MG63 (cell line): Measurements from ENCODE around the gene CEP83. TPM values are rescaled to one million over a fixed set of nuclear protein-coding genes. Genes with fewer than 3 reads are reported as not detected.
A peak's percentile ranks its signal among the peaks of the same experiment; 100 is the strongest.

Experiments used
- DNase-seq: peaks from one replicate; pipeline ENCODE4 v3.0.0-alpha.2; 2020
- H3K27me3 ChIP-seq: fragments of 250-450 bp; sonication (Bioruptor Pico); 2 replicates; pipeline ENCODE4 v1.5.1; 2020; ENCODE audit warnings: mild to moderate bottlenecking, moderate library complexity
- H3K36me3 ChIP-seq: fragments of 250-450 bp; sonication (Bioruptor Pico); 2 replicates; pipeline ENCODE4 v1.5.1; 2020; ENCODE audit warnings: mild to moderate bottlenecking, moderate library complexity
- H3K4me3 ChIP-seq: fragments of 250-450 bp; sonication (Bioruptor Pico); 2 replicates; pipeline ENCODE4 v1.5.1; 2020; ENCODE audit warnings: mild to moderate bottlenecking, moderate library complexity
- H3K9me3 ChIP-seq: fragments of 250-450 bp; sonication (Bioruptor Pico); 2 replicates; pipeline ENCODE4 v1.5.1; 2020; ENCODE audit warnings: mild to moderate bottlenecking, moderate library complexity
- total RNA-seq: library from RNA; depleted of rRNA; stranded (reverse); fragments of >200 nt; shearing (Covaris generic); gene quantifications from 2 replicates; pipeline ENCODE4 v1.2.3, GENCODE V29; 2014; ENCODE audit warnings: low replicate concordance

The CEP83 gene
- total RNA-seq, 1 experiment from 2014 or later: 9.3 TPM

GRCh38 chr12:94304012-94304411 is 155.7 kb downstream of the CEP83 start:
- DNase-seq: no peak
- Histone ChIP-seq H3K36me3 (peaks cover 14% of the 10 kb centered on the region), H3K4me3 (no peak overlapping the region), H3K27me3 (no peaks in the 10 kb centered on the region), H3K9me3 (no peaks in the 10 kb centered on the region)

DNA sequence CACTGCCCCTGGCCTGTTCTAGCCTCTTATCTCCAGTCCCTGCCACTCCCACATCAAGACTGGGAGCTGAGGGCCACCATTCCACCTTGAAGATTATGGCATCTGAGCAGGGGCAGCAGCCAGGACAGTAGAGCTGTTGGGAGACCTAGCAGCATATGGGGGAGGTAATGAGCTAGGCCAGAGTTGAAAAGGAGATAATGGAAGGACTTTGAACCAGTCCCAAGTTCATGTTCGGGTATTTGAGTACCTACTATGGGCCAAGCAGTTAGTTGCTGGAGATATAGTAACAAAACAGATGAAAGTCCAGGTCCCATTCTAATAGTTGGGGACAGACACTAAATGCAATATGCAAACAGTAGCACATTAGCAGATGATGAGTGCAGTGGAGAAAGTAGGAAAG is 159.8 kb downstream of the CEP83 start:
- Histone ChIP-seq H3K9me3 (no peaks in the 10 kb centered on the region), H3K36me3 (peaks cover 4% of the 10 kb centered on the region), H3K4me3 (no peak overlapping the region), H3K27me3 (no peaks in the 10 kb centered on the region)
- DNase-seq: no peak

GRCh38 chr12:94297876-94298505 is 161.7 kb downstream of the CEP83 start:
- no peak overlapping the region for H3K4me3 ChIP-seq
- no peaks in the 10 kb centered on the region for H3K9me3 ChIP-seq
- no peaks in the 10 kb centered on the region for H3K27me3 ChIP-seq
- DNase-seq: no peak
- no peaks in the 10 kb centered on the region; the same call in 1 of the 2 replicates for H3K36me3 ChIP-seq

- DNase-seq: no peak
- H3K4me3 ChIP-seq: no peak overlapping the region
- no peaks in the 10 kb centered on the region; the same call in 1 of the 2 replicates for H3K36me3 ChIP-seq
- no peaks in the 10 kb centered on the region for H3K27me3 ChIP-seq
- no peaks in the 10 kb centered on the region for H3K9me3 ChIP-seq
These were observed 162.5 kb downstream of the CEP83 start for GRCh38 chr12:94297096-94297699.

- no peaks in the 10 kb centered on the region for H3K27me3 ChIP-seq
- no peaks in the 10 kb centered on the region for H3K36me3 ChIP-seq
- H3K9me3 ChIP-seq: no peaks in the 10 kb centered on the region
- H3K4me3 ChIP-seq: no peak overlapping the region
- peak; percentile 14 for DNase-seq
These were observed 169.3 kb downstream of the CEP83 start for GRCh38 chr12:94290353-94290752.

DNA sequence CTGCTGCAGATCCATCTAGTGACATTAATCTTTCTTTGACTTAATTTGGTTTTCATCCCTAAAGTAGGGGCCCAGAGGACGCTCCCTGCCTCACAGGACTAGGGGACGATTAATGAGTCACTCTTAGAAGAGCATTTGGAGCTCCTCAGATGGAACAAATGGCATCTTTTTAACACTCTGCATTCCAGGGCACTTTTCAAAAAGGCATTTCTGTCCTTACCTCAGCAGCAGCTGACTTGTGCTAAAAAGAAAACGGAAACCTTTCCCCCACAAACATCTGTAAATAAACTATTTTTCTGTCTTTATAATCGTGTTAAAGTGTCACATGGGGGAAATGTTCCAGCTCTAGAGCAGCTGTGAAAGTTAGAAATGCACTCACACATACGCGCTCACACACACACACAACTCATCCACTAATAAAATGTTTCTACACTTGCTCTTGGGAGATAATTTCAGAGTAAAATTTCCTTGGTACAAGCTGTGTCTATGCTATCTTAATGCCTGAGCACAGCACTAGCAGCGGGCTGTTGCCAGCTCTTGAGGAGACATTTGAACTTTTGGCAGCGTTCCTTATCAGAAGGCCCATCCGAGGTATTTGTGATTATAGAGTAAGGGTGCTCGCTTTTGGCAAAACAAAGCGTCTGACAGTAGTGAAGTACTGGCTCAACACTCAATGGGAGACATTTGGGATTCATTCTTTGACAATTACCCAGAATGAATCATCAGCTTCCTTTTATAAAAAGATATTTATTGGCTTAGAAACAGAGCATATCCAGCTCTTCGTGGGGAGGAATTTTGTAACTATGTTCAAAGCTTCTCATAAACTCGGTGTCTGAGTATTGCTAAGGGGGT is 170.0 kb downstream of the CEP83 start:
- H3K9me3 ChIP-seq: no peaks in the 10 kb centered on the region
- no peaks in the 10 kb centered on the region for H3K27me3 ChIP-seq
- H3K36me3 ChIP-seq: no peaks in the 10 kb centered on the region
- peak; percentile 78 for DNase-seq
- no peak overlapping the region for H3K4me3 ChIP-seq

GRCh38 chr12:94287245-94287628 is 172.4 kb downstream of the CEP83 start:
- no peak for DNase-seq
- H3K4me3 ChIP-seq: no peak overlapping the region
- H3K9me3 ChIP-seq: no peaks in the 10 kb centered on the region
- no peaks in the 10 kb centered on the region for H3K27me3 ChIP-seq
- H3K36me3 ChIP-seq: no peaks in the 10 kb centered on the region

- Histone ChIP-seq H3K4me3 (no peak overlapping the region), H3K36me3 (no peaks in the 10 kb centered on the region), H3K27me3 (no peaks in the 10 kb centered on the region), H3K9me3 (no peaks in the 10 kb centered on the region)
- DNase-seq: no peak
These were observed 173.0 kb downstream of the CEP83 start for GRCh38 chr12:94286583-94287244.

- H3K27me3 ChIP-seq: no peaks in the 10 kb centered on the region
- no peaks in the 10 kb centered on the region for H3K36me3 ChIP-seq
- no peak overlapping the region for H3K4me3 ChIP-seq
- no peak for DNase-seq
- H3K9me3 ChIP-seq: no peaks in the 10 kb centered on the region
These were observed 173.6 kb downstream of the CEP83 start for GRCh38 chr12:94285943-94286582.

DNA sequence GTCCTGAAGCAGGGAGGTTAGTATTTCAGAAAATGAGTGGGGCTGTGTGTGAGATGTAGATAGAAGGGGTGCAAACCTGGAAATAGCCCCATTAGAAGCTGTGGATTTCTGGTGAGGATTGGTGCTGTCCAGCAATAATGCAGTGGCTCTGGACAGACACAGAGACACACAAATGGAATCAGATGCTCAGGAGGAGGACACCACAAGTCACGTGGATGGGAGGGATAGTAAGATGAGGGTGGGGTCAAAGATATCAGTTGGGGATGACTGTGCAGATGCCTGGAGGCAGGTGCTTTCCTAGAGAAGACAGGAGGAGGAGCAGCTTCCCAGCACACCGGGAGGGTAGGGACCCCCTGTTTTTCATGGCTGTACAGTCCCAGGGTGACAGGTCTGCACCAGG is 174.8 kb downstream of the CEP83 start:
- Histone ChIP-seq H3K9me3 (no peaks in the 10 kb centered on the region), H3K36me3 (no peaks in the 10 kb centered on the region), H3K4me3 (no peak overlapping the region), H3K27me3 (no peaks in the 10 kb centered on the region)
- no peak for DNase-seq

- no peak overlapping the region for H3K4me3 ChIP-seq
- DNase-seq: no peak
These were observed 175.6 kb downstream of the CEP83 start for GRCh38 chr12:94284046-94284445.

DNA sequence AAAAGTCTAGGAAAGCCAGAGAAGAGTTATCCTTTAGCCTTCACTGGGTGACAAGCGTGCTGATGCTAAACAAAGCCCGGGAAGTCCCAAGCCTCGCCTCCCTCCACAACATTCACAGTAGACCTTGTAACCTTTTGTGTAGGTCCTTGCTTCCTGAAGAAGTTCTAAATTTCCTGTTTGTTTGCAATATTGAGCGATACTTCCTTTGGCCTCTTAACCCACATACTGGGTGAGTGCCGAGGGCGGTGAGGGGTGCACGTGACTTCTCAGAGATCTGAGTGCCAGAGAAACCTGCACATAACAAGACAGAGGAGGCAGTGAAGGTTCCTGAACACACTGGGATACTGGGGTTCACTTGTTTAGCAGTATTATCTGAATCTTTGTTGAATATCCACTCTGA is 177.0 kb downstream of the CEP83 start:
- Histone ChIP-seq H3K27me3 (no peaks in the 10 kb centered on the region), H3K4me3 (no peak overlapping the region), H3K36me3 (no peaks in the 10 kb centered on the region), H3K9me3 (no peaks in the 10 kb centered on the region)
- no peak for DNase-seq

More at GRCh38 chr12:94284046-94284445, 175.6 kb downstream of the CEP83 start:
- Histone ChIP-seq H3K9me3 (no peaks in the 10 kb centered on the region), H3K36me3 (no peaks in the 10 kb centered on the region), H3K27me3 (no peaks in the 10 kb centered on the region)

DNA sequence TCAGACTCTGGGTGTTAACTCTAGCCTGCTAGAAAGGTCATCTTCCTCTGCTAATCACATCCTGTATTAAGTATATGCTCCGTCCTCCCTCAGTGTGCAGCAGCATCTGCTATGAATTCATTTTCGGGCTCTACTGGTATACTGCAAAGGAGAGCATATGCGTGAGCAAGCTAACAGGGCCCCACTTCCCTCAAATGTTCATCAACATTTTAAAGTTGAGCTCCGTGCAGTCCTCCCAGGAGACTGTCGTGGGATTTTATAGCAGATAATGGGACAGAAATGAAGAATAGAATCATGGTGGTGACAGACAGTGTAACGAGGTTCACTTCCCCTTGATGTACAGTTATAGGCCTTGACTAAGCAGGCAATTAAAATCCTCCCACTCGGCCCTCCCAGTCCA is 179.6 kb downstream of the CEP83 start:
- Histone ChIP-seq H3K27me3 (no peaks in the 10 kb centered on the region), H3K4me3 (no peak overlapping the region), H3K36me3 (no peaks in the 10 kb centered on the region), H3K9me3 (no peaks in the 10 kb centered on the region)
- no peak for DNase-seq

GRCh38 chr12:94277426-94278000 is 182.2 kb downstream of the CEP83 start:
- Histone ChIP-seq H3K27me3 (no peaks in the 10 kb centered on the region), H3K36me3 (no peaks in the 10 kb centered on the region), H3K9me3 (no peaks in the 10 kb centered on the region), H3K4me3 (no peak overlapping the region)
- DNase-seq: peak; percentile 14

GRCh38 chr12:94276725-94277124 is 182.9 kb downstream of the CEP83 start:
- Histone ChIP-seq H3K4me3 (no peak overlapping the region), H3K9me3 (no peaks in the 10 kb centered on the region), H3K27me3 (no peaks in the 10 kb centered on the region), H3K36me3 (no peaks in the 10 kb centered on the region)
- no peak for DNase-seq

- H3K9me3 ChIP-seq: no peaks in the 10 kb centered on the region
- DNase-seq: no peak
- H3K4me3 ChIP-seq: no peak overlapping the region
- no peaks in the 10 kb centered on the region for H3K27me3 ChIP-seq
- no peaks in the 10 kb centered on the region for H3K36me3 ChIP-seq
These were observed 186.4 kb downstream of the CEP83 start for GRCh38 chr12:94273272-94273671.
